Kidney glomerular epithelial cell (primary cell): ENCODE data around the gene HBS1L.
"Not testable (repeated sequence)": the region's sequence is repeated elsewhere in the genome, so short reads cannot be mapped to it uniquely, and the experiment has no call there.

Experiments used
- DNase-seq: peaks from one replicate; lab custom pipeline; 2025; lab: John Stamatoyannopoulos, UW

The HBS1L gene

DNA sequence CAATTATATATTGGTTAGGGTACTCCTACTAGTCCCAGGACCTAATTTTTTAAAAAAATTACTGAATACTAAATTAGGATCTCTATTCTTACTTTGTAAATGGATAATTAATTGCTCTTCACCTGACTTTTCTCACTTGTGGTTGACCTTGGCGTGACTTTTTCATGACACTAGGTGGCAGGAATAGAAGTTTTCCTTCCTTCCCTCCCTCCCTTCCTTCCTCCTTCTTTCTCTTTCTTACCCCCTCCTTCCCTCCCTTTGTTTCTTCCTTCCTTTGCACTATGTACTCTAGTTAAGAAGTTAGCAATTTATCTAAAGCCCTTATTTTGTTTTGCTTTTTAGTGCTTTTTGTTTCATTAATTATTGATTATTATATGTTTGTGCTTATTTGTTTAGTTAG lies 20.4 kb upstream of the HBS1L start:
- no peak for DNase-seq

DNA sequence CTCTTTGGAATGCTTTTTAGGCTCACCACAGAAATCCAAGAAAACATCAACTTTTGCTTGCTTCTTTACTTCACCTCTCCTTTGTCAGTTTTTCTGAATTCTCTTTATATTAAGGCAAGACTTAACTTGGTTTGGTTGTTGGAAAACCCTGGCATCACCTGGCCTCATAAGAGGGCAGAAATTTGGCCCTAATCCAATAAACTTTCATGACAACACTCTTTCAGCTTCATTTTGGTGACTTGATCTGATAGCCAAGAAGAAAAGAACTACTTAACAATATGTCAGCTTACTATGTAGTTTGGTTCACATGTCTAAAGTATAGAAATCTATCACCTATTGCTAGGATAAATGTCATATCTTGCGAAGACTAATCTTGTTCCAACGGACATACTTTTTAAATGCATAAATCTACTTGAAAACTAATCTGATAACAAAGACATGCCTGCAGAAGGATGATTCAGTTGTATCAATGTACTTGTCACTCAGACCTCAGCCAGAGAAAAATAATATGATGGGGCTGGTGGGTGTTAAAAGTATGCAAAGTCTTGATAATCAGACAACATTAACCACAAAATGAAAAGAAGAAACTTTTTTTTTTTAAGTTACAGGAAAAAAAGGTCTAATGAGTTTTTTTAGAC lies 19.3 kb upstream of the HBS1L start:
- no peak for DNase-seq

DNA sequence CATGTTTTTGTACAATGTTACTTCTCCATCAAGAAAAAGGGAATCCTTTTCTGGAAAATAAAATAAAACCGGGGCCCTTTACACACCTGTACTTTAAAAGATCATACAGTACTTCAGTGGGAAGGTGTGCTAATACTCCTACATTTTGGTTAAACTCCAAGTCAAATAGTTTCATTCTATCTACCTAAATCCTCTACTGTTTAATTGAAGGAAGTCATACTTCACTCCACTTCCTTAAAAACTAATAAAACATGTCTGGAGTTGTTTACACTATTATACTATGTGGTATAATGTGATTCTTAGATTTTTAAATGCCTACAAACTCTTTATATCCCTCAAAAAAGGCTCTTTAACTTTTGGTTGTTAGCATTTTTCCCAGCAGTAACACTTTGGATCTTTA lies 18.6 kb upstream of the HBS1L start:
- no peak for DNase-seq

DNA sequence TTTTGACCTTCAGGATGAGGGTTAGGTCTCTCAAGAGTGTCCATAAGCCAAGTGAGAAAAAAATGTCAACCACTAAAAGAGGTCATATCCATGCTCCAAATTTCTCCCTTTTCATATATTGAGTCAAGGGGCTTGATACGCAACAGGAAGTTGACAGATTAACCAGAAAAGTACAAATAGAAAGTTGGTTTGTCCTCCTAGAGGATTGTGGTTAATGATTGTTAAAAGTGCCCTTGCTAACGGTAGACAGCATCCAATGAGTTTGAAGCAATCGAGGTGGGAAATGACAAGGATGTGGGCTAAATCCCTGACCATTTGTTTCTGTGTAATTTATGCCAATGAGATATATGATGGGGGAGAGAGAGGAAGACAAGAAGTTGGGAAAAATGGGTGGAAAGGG lies 18.1 kb upstream of the HBS1L start:
- DNase-seq: no peak

- no peak for DNase-seq
Measured at GRCh38 chr6:135071541-135071940, 16.9 kb upstream of the HBS1L start.

DNA sequence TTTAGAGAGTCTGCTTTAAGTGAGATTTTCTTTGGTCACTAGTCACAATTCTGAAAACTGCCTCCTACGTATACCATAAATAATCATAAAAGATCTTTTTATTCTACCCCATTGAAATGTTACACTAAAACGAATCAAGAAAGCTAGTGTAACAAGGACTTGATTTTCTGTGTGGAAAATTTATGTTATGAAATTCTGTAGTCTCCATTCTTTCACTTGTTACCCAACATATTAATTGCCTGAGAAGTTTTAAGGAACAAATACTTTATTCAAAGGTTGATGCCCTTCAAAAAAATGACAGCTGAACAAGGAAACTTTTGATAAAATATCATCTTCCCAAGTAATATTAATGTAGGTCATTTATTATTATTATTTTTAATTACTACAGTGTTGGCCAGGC lies 13.3 kb upstream of the HBS1L start:
- no peak for DNase-seq

DNA sequence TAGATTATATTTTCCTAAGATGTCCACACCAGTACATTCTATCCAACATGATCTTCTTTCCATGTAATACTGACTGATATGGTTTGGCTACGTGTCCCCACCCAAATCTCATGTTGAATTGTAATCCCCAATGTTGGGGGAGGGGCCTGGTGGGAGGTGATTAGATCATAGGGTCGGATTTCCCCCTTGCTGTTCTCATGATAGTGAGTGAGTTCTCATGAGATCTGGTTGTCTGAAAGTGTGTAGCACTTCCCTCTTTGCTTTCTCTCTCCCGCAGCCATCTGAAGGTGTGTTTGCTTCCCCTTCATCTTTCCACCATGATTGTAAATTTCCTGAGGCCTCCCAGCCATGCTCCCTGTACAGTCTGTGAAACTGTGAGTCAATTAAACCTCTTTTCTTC lies 12.2 kb upstream of the HBS1L start:
- DNase-seq: no peak

DNA sequence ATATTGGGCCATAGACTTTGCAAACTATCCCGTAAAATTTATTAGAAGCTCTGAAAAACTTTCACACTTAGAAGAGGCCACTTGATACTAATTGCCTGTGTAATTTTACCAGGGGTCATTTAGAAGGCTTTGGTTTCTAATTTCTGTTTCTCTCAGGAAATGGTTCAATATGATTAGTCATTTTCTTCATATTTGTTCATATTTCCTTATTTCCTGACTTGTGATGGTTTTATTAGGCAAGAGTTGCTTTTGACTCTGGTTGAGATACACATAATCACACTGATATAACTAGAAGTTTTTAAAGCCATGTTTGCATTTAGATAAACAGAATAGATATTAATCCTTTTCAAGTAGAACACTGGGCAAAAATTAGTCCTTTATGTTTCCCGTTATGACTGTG lies 11.8 kb upstream of the HBS1L start:
- DNase-seq: no peak

DNA sequence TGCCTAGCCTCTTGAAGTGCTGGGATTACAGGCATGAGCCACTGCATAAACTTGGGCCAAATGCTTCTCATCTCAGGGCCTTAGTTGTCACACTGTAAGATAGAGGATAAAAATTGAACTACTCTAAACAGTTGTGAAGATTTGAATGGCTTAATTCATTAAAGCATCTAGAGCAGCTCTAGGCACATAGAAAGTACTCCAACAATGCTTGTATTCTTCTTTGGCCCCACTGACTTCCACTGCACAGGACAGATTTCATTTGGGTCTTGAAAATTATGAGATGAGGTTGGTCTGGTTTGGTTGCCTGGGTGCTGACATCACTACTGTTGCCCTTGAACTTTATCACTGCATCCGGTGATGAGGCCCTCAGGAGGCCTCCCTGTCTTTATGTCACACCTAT lies 10.0 kb upstream of the HBS1L start:
- DNase-seq: no peak

- DNase-seq: no peak
Measured at GRCh38 chr6:135063926-135064325, 9.3 kb upstream of the HBS1L start.

DNA sequence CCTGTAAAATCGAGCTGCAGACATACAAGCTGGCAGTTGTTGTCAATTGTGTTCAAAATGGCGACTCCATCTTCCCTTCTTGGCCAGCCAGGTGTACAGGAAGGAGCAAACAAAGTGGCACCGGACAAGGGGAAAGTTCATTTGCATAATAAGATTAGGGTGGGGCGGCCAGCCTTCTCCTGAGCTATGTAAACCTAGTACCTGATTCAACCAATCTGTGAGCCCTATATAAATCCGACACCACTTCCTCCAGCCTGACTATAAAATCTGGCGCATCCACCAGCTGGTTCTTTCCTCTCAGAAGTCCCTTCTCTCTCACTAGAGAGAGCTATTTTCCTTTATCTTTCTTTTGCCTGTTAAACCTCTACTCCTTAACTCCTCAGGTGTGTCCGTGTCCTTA lies 8.1 kb upstream of the HBS1L start:
- no peak for DNase-seq

GRCh38 chr6:135060076-135060475 lies 5.5 kb upstream of the HBS1L start:
- DNase-seq: no peak

- DNase-seq: not testable (repeated sequence)
Measured at GRCh38 chr6:135058299-135058698, 3.7 kb upstream of the HBS1L start.

GRCh38 chr6:135056632-135057031 lies 2.0 kb upstream of the HBS1L start:
- no peak for DNase-seq

- peak; percentile 38 for DNase-seq
Measured at GRCh38 chr6:135054226-135054568, 425 bp downstream of the HBS1L start.

- DNase-seq: no peak
Measured at GRCh38 chr6:135053406-135053805, 1.2 kb downstream of the HBS1L start.

DNA sequence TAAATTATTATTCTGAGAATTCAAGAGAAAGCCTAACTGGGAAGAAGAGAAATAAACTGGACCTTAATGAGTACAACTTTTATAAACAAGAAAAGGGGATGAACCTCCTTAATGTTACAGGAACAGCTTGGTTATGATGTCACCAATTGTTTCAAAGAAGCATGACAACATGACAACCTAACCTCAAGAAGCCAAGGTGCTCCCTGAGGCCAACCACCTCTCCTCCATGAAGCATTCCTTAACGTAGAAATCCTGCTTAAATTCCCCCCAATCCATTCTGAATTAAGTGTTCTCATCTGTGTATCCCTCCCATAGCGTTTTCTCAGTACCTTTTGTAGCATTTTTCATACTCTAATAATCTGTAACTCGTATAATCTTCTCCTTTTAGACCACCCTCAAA lies 1.7 kb downstream of the HBS1L start:
- DNase-seq: no peak

DNA sequence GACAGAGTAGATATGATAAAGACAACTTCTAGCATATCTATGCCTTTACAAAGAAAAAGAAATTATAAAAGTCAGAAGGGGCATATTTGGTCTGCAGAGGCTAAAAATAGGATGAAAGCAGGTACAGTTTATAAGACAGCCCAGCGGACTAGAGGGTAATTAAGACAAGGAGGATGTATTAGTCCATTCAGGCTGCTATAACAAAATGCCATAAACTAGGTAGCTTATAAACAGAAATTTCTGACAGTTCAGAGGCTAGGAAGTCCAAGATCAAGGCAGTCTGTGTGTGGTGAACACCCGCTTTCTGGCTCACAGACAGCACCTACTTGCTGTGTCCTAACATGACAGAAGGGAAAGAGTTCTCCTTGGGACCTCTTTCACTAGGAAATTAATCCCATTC lies 5.7 kb downstream of the HBS1L start:
- no peak for DNase-seq

- no peak for DNase-seq
Measured at GRCh38 chr6:135047336-135047735, 7.3 kb downstream of the HBS1L start.

GRCh38 chr6:135046912-135047311 lies 7.7 kb downstream of the HBS1L start:
- no peak for DNase-seq

DNA sequence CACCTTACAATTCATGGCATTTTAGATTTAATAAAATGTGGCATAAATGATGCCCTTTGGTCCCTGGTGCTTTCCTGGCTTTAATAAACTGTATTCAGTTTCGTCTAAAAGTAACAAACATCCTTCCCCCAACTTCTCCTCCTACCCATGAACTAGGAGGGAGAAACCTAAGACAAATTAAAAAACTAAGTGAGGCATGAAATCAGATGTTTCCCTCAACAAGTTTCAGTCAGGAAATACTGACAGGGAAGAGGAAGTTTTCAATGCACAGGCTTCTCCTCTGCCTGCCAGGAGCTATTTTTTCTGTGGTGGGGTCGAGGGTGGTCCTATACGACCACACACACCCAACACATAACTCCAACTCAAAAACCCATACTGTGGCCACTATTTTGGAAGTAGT lies 10.0 kb downstream of the HBS1L start:
- DNase-seq: no peak

DNA sequence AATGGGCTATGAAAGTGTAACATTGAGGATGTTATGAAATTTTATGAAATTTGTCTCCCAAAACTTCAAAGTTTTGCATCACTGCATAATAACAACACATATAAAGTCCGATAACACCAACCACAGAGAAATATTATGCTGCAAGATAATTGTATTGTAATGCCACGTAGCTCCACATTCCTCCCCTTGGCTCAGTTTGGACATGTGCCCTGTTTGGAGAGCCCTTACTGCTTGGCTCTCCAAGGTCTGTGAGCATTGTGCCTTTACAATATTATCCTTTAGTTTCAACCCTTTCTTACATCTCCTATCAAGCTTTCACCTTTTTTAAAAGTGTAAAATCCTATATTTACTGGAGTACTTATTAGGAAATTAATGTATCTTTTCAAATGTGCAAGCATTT lies 10.8 kb downstream of the HBS1L start:
- no peak for DNase-seq

DNA sequence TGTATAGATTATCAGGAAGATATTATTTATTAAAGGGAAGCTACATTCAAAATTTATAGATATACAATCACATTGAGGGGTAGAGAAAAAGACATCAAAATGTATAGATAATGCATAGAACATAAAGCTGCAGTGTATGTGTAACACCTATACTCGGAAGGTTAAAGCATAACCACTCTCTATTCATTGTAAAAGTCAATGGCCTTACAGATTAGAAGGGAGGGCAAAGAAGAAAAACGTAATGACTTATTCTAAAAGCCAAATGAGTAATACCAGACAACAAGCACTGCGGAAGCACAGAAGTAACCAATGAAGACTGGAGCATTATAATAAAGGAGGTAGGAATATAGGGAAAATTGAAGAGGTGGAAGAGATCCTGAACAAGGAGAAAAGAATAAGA lies 11.3 kb downstream of the HBS1L start:
- no peak for DNase-seq

DNA sequence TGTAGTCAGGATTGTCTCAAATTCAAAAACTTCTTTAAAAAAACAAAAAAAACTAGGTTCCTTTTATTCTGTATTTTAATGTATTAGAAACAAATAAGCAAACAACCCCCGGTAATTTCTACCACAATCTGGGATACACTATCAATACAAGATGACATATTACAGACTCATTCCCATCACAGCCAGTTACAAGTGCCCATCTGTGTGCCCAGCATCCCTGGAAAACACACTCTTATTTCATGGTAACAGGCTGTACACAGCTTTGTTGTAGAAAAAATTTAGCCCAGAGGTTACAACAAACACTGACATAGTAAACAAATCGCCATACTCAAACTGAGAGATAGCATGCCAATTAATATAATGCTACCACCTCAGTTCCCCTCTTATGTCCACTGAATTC lies 16.3 kb downstream of the HBS1L start:
- no peak for DNase-seq

DNA sequence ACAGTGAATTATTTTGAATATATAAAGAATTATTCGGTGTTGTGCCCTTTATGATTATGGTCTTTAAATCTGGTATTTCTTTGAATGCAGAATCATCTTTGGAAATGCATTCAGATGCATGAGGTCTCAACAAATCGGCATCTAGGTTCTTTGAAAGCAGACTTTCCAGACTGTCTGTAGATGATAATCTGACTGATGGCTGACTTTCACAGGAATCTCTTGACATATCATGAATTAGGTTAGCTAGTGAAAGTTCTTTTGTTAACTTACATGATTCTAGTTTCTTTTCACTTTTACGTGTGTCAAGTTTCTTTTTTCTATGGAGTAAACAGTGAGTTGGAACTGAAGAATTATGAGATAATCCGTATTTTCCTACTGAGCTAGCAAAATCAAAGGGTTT lies 17.1 kb downstream of the HBS1L start:
- no peak for DNase-seq
